ENCODE data around the gene TPSG1. TPM values are rescaled to one million over a fixed set of nuclear protein-coding genes. Genes with fewer than 3 reads are reported as not detected.
"Not testable (repeated sequence)": the region's sequence is repeated elsewhere in the genome, so short reads cannot be mapped to it uniquely, and the experiment has no call there.

TPSG1 gene
- total RNA-seq, 1 experiment from 2014 or later = not detected

DNA sequence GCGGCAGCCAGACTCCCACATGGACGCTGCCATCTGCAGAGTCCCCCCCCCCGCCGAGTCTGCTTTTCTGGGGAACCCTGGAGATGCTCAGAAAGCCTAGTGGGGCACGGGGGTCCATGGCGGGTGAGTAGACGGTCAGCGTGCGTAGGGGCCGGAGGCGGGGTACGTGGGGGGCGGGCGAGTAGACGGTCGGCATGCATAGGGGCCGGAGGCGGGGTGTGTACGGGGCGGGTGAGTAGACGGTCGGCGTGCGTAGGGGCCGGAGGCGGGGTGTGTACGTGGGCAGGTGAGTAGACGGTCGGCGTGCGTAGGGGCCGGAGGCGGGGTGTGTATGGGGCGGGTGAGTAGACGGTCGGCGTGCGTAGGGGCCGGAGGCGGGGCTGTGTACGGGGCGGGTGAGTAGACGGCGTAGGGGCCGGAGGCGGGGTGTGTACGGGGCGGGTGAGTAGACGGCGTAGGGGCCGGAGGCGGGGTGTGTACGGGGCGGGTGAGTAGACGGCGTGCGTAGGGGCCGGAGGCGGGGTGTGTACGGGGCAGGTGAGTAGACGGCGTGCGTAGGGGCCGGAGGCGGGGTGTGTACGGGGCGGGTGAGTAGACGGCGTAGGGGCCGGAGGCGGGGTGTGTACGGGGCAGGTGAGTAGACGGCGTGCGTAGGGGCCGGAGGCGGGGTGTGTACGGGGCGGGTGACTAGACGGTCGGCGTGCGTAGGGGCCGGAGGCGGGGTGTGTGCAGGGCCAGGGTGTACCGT lies 39.4 kb downstream of the TPSG1 start:
- H3K4me1 Mint-ChIP-seq; H3K27ac Mint-ChIP-seq; H3K9me3 Mint-ChIP-seq; H3K4me3 Mint-ChIP-seq; CTCF ChIA-PET; H3K36me3 Mint-ChIP-seq; DNase-seq (ENCODE audit: low spot score); H3K27me3 Mint-ChIP-seq (ENCODE audit: low read depth); ATAC-seq; POLR2A ChIA-PET: not testable (repeated sequence)

DNA sequence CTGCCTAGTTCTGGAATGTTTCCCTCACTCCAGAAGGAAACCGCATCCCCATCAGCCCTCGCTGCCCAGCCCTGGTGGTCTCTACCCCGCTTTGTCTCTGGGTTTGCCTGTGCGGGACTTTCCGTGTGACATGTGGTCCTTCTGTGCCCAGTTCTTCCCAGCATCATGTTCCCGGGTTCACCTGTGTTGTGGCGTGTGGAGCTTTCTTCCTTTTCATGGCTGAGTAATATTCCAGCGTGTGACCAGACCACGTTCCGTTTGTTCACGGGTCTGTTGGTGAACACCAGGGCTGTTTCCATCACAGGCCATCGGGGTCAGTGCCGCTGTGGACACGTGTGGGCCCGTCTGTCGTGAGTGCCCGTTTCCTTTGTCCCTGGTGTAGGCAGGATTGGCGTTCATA lies 40.1 kb downstream of the TPSG1 start:
- CTCF ChIA-PET = no interaction called here
- no peak for DNase-seq (ENCODE audit: low spot score)
- TF ChIP-seq, protein P1, sequence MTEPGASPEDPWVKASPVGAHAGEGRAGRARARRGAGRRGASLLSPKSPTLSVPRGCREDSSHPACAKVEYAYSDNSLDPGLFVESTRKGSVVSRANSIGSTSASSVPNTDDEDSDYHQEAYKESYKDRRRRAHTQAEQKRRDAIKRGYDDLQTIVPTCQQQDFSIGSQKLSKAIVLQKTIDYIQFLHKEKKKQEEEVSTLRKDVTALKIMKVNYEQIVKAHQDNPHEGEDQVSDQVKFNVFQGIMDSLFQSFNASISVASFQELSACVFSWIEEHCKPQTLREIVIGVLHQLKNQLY (CRISPR knock-in tag; IDR thresholded peaks at IDR 0.05) = no peak
- no peak for TF ChIP-seq MYBL2 (CRISPR knock-in tag; IDR thresholded peaks at IDR 0.05)
- H3K4me1 Mint-ChIP-seq = no peaks in the 10 kb centered on the region
- H3K9me3 Mint-ChIP-seq = no peaks in the 10 kb centered on the region
- no peak for ATAC-seq
- H3K4me3 Mint-ChIP-seq = no peak overlapping the region
- H3K36me3 Mint-ChIP-seq = no peaks in the 10 kb centered on the region
- H3K27me3 Mint-ChIP-seq (ENCODE audit: low read depth) = no peaks in the 10 kb centered on the region
- POLR2A ChIA-PET = no interaction called here
- no peak overlapping the region for H3K27ac Mint-ChIP-seq

DNA sequence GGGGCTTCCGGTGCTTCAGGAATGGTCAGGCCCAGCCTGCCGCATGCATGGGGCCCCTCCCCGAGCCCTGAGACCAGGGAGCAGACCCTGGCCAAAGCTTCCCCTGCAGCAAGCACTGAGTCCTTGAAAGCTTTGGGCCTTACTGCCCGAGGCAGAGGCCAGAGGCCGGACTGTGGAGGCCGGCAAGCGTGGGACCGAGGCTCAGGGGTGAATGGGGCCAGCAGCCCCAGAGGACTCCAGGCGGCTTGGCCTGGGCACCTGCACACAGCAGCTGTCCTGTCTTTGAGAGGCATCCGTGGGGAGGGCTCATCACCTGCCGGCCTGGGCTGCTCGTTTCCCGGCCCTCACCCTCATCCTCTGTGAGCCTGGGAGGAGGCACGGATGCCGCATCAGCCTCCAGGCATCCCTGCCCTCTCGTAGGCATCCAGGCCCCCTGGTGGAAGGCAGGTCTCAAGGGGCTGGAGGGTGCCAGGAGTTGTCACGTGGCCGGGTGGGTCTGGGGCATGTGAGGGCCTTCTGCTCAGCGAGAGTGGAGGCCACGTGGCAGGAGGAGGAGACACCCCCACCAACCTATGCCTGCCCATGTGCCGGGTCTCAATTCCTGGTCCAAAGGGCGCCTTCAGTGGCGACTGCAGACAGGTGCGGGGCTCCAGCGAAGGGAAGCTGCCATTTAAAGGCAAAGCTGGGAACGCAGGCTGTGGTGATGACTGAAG lies 40.8 kb downstream of the TPSG1 start:
- Mint-ChIP-seq H3K27ac (no peak overlapping the region), H3K9me3 (no peaks in the 10 kb centered on the region), H3K4me3 (no peak overlapping the region), H3K27me3 (ENCODE audit: low read depth) (no peaks in the 10 kb centered on the region), H3K4me1 (no peaks in the 10 kb centered on the region), H3K36me3 (no peaks in the 10 kb centered on the region)
- ATAC-seq (no peak), DNase-seq (ENCODE audit: low spot score) (no peak)
- POLR2A ChIA-PET = no interaction called here
- TF ChIP-seq TEAD1 (CRISPR knock-in tag; IDR thresholded peaks at IDR 0.05) (no peak), MXD4 (CRISPR knock-in tag; IDR thresholded peaks at IDR 0.05; ENCODE audit: borderline replicate concordance) (no peak), FOXK1 (CRISPR knock-in tag; IDR thresholded peaks at IDR 0.05) (no peak), NFE2L1 (CRISPR knock-in tag; IDR thresholded peaks at IDR 0.05) (no peak), SP1 (CRISPR knock-in tag; conservative IDR thresholded peaks at IDR 0.05) (no peak), NFATC4 (CRISPR knock-in tag; IDR thresholded peaks at IDR 0.05) (no peak), ZNF416 (CRISPR knock-in tag; IDR thresholded peaks at IDR 0.05) (no peak)
- TF ChIP-seq, protein P2, sequence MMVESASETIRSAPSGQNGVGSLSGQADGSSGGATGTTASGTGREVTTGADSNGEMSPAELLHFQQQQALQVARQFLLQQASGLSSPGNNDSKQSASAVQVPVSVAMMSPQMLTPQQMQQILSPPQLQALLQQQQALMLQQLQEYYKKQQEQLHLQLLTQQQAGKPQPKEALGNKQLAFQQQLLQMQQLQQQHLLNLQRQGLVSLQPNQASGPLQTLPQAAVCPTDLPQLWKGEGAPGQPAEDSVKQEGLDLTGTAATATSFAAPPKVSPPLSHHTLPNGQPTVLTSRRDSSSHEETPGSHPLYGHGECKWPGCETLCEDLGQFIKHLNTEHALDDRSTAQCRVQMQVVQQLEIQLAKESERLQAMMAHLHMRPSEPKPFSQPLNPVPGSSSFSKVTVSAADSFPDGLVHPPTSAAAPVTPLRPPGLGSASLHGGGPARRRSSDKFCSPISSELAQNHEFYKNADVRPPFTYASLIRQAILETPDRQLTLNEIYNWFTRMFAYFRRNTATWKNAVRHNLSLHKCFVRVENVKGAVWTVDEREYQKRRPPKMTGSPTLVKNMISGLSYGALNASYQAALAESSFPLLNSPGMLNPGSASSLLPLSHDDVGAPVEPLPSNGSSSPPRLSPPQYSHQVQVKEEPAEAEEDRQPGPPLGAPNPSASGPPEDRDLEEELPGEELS (CRISPR knock-in tag; IDR thresholded peaks at IDR 0.05) = no peak
- TF ChIP-seq, protein P3, sequence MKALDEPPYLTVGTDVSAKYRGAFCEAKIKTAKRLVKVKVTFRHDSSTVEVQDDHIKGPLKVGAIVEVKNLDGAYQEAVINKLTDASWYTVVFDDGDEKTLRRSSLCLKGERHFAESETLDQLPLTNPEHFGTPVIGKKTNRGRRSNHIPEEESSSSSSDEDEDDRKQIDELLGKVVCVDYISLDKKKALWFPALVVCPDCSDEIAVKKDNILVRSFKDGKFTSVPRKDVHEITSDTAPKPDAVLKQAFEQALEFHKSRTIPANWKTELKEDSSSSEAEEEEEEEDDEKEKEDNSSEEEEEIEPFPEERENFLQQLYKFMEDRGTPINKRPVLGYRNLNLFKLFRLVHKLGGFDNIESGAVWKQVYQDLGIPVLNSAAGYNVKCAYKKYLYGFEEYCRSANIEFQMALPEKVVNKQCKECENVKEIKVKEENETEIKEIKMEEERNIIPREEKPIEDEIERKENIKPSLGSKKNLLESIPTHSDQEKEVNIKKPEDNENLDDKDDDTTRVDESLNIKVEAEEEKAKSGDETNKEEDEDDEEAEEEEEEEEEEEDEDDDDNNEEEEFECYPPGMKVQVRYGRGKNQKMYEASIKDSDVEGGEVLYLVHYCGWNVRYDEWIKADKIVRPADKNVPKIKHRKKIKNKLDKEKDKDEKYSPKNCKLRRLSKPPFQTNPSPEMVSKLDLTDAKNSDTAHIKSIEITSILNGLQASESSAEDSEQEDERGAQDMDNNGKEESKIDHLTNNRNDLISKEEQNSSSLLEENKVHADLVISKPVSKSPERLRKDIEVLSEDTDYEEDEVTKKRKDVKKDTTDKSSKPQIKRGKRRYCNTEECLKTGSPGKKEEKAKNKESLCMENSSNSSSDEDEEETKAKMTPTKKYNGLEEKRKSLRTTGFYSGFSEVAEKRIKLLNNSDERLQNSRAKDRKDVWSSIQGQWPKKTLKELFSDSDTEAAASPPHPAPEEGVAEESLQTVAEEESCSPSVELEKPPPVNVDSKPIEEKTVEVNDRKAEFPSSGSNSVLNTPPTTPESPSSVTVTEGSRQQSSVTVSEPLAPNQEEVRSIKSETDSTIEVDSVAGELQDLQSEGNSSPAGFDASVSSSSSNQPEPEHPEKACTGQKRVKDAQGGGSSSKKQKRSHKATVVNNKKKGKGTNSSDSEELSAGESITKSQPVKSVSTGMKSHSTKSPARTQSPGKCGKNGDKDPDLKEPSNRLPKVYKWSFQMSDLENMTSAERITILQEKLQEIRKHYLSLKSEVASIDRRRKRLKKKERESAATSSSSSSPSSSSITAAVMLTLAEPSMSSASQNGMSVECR (CRISPR knock-in tag; IDR thresholded peaks at IDR 0.05; ENCODE audit: borderline replicate concordance) = no peak
- CTCF ChIA-PET = interaction anchor here (0.5 kb wide), 1 partner anchor 16 kb away, joined by 3 read pairs; no protein-coding TSS in a partner anchor
